ENCODE results near the gene BPIFB6. TPM values are rescaled to one million over a fixed set of nuclear protein-coding genes. Genes with fewer than 3 reads are reported as not detected.

BPIFB6 gene
- total and polyA plus RNA-seq, 2 donors (not counting 3 experiments of a cell fraction or from before 2014, with no cell fraction given) = not detected

DNA sequence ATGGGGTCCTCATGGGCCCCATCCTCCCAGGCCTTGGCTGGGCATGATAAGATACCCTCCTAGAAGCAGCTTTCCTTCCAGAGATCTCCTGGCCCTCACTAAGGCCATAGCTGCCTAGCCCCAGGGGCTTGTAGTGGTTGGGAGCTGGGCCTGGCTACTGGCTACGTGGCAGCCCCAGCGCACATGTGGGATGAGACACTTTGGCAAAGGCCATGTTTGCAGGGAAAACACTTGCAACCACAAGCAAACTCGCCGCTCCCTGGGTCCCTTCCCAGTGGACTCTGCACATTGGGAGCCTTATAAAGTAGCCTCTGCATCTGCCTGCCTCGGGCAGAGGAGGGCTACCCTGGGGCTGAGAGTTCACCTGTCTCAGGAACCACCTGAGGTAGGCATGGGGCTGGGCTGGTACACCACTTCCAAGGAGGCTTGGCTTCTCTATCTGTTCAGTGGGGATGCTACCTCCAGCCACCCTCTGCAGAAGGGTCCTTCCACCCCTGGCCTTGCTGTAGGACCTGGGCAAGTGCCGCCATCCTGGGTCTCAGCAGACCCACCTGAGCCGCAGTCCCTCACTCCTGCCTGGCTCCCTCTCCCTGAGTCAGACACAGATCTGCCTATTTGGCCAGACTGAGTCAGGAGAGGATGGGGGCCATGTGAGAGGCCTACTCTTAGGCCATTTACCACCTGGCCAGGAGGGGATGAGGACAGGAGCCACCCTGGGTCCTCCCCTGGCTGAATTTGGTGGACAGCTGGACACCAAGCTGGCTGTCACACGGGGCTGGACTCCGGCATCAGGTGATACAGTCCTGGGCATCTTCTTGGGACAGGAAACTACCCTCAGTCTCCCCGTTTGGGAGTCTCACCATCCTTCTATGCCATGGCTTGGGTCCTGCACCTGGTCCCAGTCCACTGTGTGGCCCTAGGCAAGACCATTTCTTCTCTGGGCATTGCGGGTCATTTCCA is 23.8 kb upstream of the BPIFB6 start, which contains the start of gene BPIFB2:
TSS of gene BPIFB2 (plus strand) at position 329 of the 960 bp plus-strand sequence. CDS start 871 bp downstream, outside the sequence.
- dilution Hi-C loops (cut with MboI; ENCODE audit: extremely low pct_ligation_motif_present, low sequenced_read_pairs) (no loop called here), intact Hi-C loops (cut with micrococcal nuclease) (loop anchor here (5.0 kb wide), 1 partner anchor 215 kb away; no protein-coding TSS in a partner anchor)
- no TSS peak for BruUV-seq (replicated peaks)
- H2AFZ ChIP-seq (ENCODE audit: low read depth, low read length) = no peak within 1 kb of the TSS
- CTCF ChIA-PET = interaction anchor here (0.9 kb wide), 1 partner anchor 10 kb away, joined by 3 read pairs; no protein-coding TSS in a partner anchor
- no peak for DNase-seq (ENCODE audit: low read depth, low spot score)
- H3K4me3 ChIP-seq (replicated peaks in 1 of 3; ENCODE audit: insufficient read depth in 1 of 3, low read depth in 1 of 3, low read length in 3 of 3) = no peak within 1 kb of the TSS
- H3K4me1 ChIP-seq (ENCODE audit: control insufficient read depth, extremely low read depth, insufficient read depth, low read length) = no peaks in the 10 kb centered on the region
- no peak within 1 kb of the TSS for H3K27ac ChIP-seq (ENCODE audit: insufficient read depth, low read depth, low read length)
- POLR2A ChIA-PET = no interaction called here
- no peaks in the 10 kb centered on the region for H3K9me1 ChIP-seq (replicated peaks; ENCODE audit: control insufficient read depth, extremely low read depth, insufficient read depth, low read length)
- H3K27me3 ChIP-seq (ENCODE audit: control insufficient read depth in 2 of 2, insufficient read depth in 2 of 2, low read length in 2 of 2) = no peaks in the 10 kb centered on the region
- H3K9me3 ChIP-seq (replicated peaks; ENCODE audit: control insufficient read depth, insufficient read depth, low read length) = no peaks in the 10 kb centered on the region
- no peaks in the 10 kb centered on the region for H3K36me3 ChIP-seq (ENCODE audit: control insufficient read depth in 2 of 2, extremely low read depth in 1 of 2, insufficient read depth in 2 of 2, low read length in 2 of 2)
- H3K79me2 ChIP-seq (ENCODE audit: control insufficient read depth, insufficient read depth, low read length) = no peaks in the 10 kb centered on the region
- TF ChIP-seq FOS (IDR thresholded peaks at IDR 0.05; ENCODE audit: borderline replicate concordance, insufficient read depth, low read length) (no peak), EZH2 (IDR thresholded peaks at IDR 0.05; ENCODE audit: borderline replicate concordance, low read depth, low read length, severe bottlenecking) (no peak), GATA2 (IDR thresholded peaks at IDR 0.05; ENCODE audit: insufficient read depth, insufficient read length, low read depth, low read length) (no peak), POLR2A (IDR thresholded peaks at IDR 0.05; ENCODE audit: low read depth, low read length) (no peak), POLR2AphosphoS5 (IDR thresholded peaks at IDR 0.05; ENCODE audit: insufficient read depth, low read depth, low read length) (no peak), JUN (IDR thresholded peaks at IDR 0.05; ENCODE audit: borderline replicate concordance, insufficient read depth, insufficient read length, low read depth) (no peak), MYC (IDR thresholded peaks at IDR 0.05; ENCODE audit: low read depth, low read length) (no peak)
- TF ChIP-seq, protein P1, sequence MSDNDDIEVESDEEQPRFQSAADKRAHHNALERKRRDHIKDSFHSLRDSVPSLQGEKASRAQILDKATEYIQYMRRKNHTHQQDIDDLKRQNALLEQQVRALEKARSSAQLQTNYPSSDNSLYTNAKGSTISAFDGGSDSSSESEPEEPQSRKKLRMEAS (IDR thresholded peaks at IDR 0.05; ENCODE audit: insufficient read depth, insufficient read length) = no peak
- TF ChIP-seq, protein P2, sequence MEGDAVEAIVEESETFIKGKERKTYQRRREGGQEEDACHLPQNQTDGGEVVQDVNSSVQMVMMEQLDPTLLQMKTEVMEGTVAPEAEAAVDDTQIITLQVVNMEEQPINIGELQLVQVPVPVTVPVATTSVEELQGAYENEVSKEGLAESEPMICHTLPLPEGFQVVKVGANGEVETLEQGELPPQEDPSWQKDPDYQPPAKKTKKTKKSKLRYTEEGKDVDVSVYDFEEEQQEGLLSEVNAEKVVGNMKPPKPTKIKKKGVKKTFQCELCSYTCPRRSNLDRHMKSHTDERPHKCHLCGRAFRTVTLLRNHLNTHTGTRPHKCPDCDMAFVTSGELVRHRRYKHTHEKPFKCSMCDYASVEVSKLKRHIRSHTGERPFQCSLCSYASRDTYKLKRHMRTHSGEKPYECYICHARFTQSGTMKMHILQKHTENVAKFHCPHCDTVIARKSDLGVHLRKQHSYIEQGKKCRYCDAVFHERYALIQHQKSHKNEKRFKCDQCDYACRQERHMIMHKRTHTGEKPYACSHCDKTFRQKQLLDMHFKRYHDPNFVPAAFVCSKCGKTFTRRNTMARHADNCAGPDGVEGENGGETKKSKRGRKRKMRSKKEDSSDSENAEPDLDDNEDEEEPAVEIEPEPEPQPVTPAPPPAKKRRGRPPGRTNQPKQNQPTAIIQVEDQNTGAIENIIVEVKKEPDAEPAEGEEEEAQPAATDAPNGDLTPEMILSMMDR (IDR thresholded peaks at IDR 0.05; ENCODE audit: extremely low read depth in 1 of 2, insufficient read depth in 1 of 2, low read depth in 1 of 2, low read length in 2 of 2) = no peak
- H4K20me1 ChIP-seq (replicated peaks; ENCODE audit: control insufficient read depth, extremely low read depth, insufficient read depth, low read length) = no peaks in the 10 kb centered on the region
- no peak within 1 kb of the TSS for H3K9ac ChIP-seq (replicated peaks; ENCODE audit: extremely low read depth, insufficient read depth, low read length)
- H3K4me2 ChIP-seq (ENCODE audit: insufficient read depth, low read length) = no peak within 1 kb of the TSS
- no peak for FAIRE-seq

All from endothelial cell of umbilical vein (primary cell).